ENCODE measurements around the gene PLA2G4A. TPM values are rescaled to one million over a fixed set of nuclear protein-coding genes. Genes with fewer than 3 reads are reported as not detected.

PLA2G4A gene
- total and polyA plus RNA-seq, 2 donors (not counting 3 experiments of a cell fraction or from before 2014, with no cell fraction given): 8.2 to 13.3 TPM

DNA sequence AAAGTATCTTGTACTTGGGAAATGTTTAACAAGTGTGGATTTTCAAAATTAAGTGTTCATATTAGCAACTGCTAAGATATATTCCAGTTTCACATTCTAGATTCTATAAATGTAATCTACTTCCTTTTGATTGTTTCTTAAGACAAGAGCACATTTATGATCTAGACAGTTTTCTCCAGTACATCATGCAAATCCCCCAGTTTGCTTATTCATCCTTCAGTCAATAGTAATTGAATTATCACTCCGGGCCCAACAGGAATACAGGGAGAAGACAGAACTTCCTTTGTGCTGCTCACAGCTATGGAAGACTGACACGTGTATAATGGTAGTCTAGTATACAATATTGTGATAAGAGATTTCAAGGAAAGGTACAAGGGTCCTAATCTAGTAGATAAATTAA, 14.5 kb downstream of the PLA2G4A start:
- Histone ChIP-seq H3K79me2 (ENCODE audit: control insufficient read depth, insufficient read depth, low read length) (no peaks in the 10 kb centered on the region), H3K9ac (replicated peaks; ENCODE audit: extremely low read depth, insufficient read depth, low read length) (no peak overlapping the region), H3K36me3 (ENCODE audit: control insufficient read depth in 2 of 2, extremely low read depth in 1 of 2, insufficient read depth in 2 of 2, low read length in 2 of 2) (no peaks in the 10 kb centered on the region), H3K4me1 (ENCODE audit: control insufficient read depth, extremely low read depth, insufficient read depth, low read length) (peaks cover 9% of the 10 kb centered on the region), H3K9me1 (replicated peaks; ENCODE audit: control insufficient read depth, extremely low read depth, insufficient read depth, low read length) (no peaks in the 10 kb centered on the region), H4K20me1 (replicated peaks; ENCODE audit: control insufficient read depth, extremely low read depth, insufficient read depth, low read length) (no peaks in the 10 kb centered on the region), H3K9me3 (replicated peaks; ENCODE audit: control insufficient read depth, insufficient read depth, low read length) (no peaks in the 10 kb centered on the region), H2AFZ (ENCODE audit: low read depth, low read length) (no peak overlapping the region), H3K4me3 (replicated peaks in 1 of 3; ENCODE audit: insufficient read depth in 1 of 3, low read depth in 1 of 3, low read length in 3 of 3) (no peak overlapping the region), H3K4me2 (ENCODE audit: insufficient read depth, low read length) (no peak overlapping the region), H3K27me3 (ENCODE audit: control insufficient read depth in 2 of 2, insufficient read depth in 2 of 2, low read length in 2 of 2) (no peaks in the 10 kb centered on the region), H3K27ac (ENCODE audit: insufficient read depth, low read depth, low read length) (no peak overlapping the region)
- dilution Hi-C loops (cut with MboI; ENCODE audit: extremely low pct_ligation_motif_present, low sequenced_read_pairs): no loop called here
- intact Hi-C loops (cut with micrococcal nuclease): no loop called here
- TF ChIP-seq FOS (IDR thresholded peaks at IDR 0.05; ENCODE audit: borderline replicate concordance, insufficient read depth, low read length) (no peak), POLR2AphosphoS5 (IDR thresholded peaks at IDR 0.05; ENCODE audit: insufficient read depth, low read depth, low read length) (no peak), GATA2 (IDR thresholded peaks at IDR 0.05; ENCODE audit: insufficient read depth, insufficient read length, low read depth, low read length) (no peak), POLR2A (IDR thresholded peaks at IDR 0.05; ENCODE audit: low read depth, low read length) (no peak), EZH2 (IDR thresholded peaks at IDR 0.05; ENCODE audit: borderline replicate concordance, low read depth, low read length, severe bottlenecking) (no peak), JUN (IDR thresholded peaks at IDR 0.05; ENCODE audit: borderline replicate concordance, insufficient read depth, insufficient read length, low read depth) (no peak), MYC (IDR thresholded peaks at IDR 0.05; ENCODE audit: low read depth, low read length) (no peak)
- TF ChIP-seq, protein P1, sequence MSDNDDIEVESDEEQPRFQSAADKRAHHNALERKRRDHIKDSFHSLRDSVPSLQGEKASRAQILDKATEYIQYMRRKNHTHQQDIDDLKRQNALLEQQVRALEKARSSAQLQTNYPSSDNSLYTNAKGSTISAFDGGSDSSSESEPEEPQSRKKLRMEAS (IDR thresholded peaks at IDR 0.05; ENCODE audit: insufficient read depth, insufficient read length): no peak
- TF ChIP-seq, protein P2, sequence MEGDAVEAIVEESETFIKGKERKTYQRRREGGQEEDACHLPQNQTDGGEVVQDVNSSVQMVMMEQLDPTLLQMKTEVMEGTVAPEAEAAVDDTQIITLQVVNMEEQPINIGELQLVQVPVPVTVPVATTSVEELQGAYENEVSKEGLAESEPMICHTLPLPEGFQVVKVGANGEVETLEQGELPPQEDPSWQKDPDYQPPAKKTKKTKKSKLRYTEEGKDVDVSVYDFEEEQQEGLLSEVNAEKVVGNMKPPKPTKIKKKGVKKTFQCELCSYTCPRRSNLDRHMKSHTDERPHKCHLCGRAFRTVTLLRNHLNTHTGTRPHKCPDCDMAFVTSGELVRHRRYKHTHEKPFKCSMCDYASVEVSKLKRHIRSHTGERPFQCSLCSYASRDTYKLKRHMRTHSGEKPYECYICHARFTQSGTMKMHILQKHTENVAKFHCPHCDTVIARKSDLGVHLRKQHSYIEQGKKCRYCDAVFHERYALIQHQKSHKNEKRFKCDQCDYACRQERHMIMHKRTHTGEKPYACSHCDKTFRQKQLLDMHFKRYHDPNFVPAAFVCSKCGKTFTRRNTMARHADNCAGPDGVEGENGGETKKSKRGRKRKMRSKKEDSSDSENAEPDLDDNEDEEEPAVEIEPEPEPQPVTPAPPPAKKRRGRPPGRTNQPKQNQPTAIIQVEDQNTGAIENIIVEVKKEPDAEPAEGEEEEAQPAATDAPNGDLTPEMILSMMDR (IDR thresholded peaks at IDR 0.05; ENCODE audit: extremely low read depth in 1 of 2, insufficient read depth in 1 of 2, low read depth in 1 of 2, low read length in 2 of 2): no peak
- CTCF ChIA-PET: no interaction called here
- POLR2A ChIA-PET: no interaction called here
- no peak for FAIRE-seq
- BruUV-seq (replicated peaks): no TSS peak
- no peak for DNase-seq (ENCODE audit: low read depth, low spot score)
